HepG2 (cell line): ENCODE results near the gene TIMM23B. TPM values are rescaled to one million over a fixed set of nuclear protein-coding genes. Genes with fewer than 3 reads are reported as not detected.

Experiments
- CREBL2 ChIP-seq: sonication (generic); formaldehyde crosslinking; IDR thresholded peaks from 2 replicates; pipeline ENCODE4 v1.8.1; 2023; ENCODE audit warnings: missing genetic modification reagents, mild to moderate bottlenecking, borderline replicate concordance
- GABPA ChIP-seq, 2 experiments: IDR thresholded peaks; 2 replicates each; pipeline ENCODE4 v1.6.1; 2011 to 2016; ENCODE audit warnings: low read depth in 2 of 2, low read length in 1 of 2, missing biosample characterization in 1 of 2, missing genetic modification characterization in 1 of 2
- NKX3-1 ChIP-seq: sonication (generic); formaldehyde crosslinking; IDR thresholded peaks from 2 replicates; pipeline ENCODE4 v1.5.0; 2020; ENCODE audit warnings: missing genetic modification reagents
- SNAPC2 ChIP-seq: sonication (generic); formaldehyde crosslinking; IDR thresholded peaks from 2 replicates; pipeline ENCODE4 v1.8.1; 2022; ENCODE audit warnings: mild to moderate bottlenecking, missing genetic modification reagents
- THAP9 ChIP-seq: sonication (generic); formaldehyde crosslinking; IDR thresholded peaks from 2 replicates; pipeline ENCODE4; 2020; ENCODE audit warnings: missing genetic modification reagents, mild to moderate bottlenecking, borderline replicate concordance
- ZNF263 ChIP-seq: sonication (generic); formaldehyde crosslinking; IDR thresholded peaks from 2 replicates; pipeline ENCODE4 v1.4.0; 2020; ENCODE audit warnings: missing genetic modification reagents
- ZNF543 ChIP-seq: sonication (generic); formaldehyde crosslinking; IDR thresholded peaks from 2 replicates; pipeline ENCODE4 v1.4.0; 2020; ENCODE audit warnings: mild to moderate bottlenecking, missing genetic modification reagents
- polyA plus RNA-seq, 8 experiments: library from polyadenylated mRNA; depleted of rRNA in 3 of 8; stranded (reverse) in 7 of 8; unstranded in 1 of 8; fragments of >200 nt; fragmentation: Illumina TruSeq in 4 of 8; extraction: Trizol in 4 of 8; gene quantifications; 2 replicates each; pipeline versions ENCODE4 v1.2.1 to v1.2.3, GENCODE V29; 2011 to 2016; ENCODE audit warnings: low read depth in 4 of 8, missing spikeins in 1 of 8, mixed read lengths in 1 of 8; ENCODE audit not compliant: insufficient read depth in 1 of 8
- total RNA-seq, 5 experiments: library from RNA; depleted of rRNA; stranded (reverse); fragments of >200 nt; fragmentation: Illumina TruSeq; extraction: Trizol; gene quantifications; 2 replicates each; pipeline ENCODE4 v1.2.3, GENCODE V29; 2016; ENCODE audit warnings: low read depth in 1 of 5
- TF ChIP-seq, protein P1 (sequence below), 2 experiments: fragments of 450-650 bp in 1 of 2; sonication (generic) in 1 of 2; formaldehyde crosslinking in 1 of 2; IDR thresholded peaks; 2 replicates each; pipeline versions ENCODE4 v1.6.1 to v1.8.0; 2016 to 2022; ENCODE audit warnings: antibody characterized with exemption in 1 of 2, mild to moderate bottlenecking in 1 of 2, missing genetic modification reagents in 1 of 2
- TF ChIP-seq, protein P2 (sequence below): sonication (generic); formaldehyde crosslinking; IDR thresholded peaks from 2 replicates; pipeline ENCODE4 v1.5.0; 2020; ENCODE audit warnings: mild to moderate bottlenecking, missing genetic modification reagents, moderate library complexity

The TIMM23B gene
- total and polyA plus RNA-seq, 2 of the 13 experiments (the other 11 are each of a cell fraction or from before 2014, with no cell fraction given): 10.8 to 13.0 TPM

DNA sequence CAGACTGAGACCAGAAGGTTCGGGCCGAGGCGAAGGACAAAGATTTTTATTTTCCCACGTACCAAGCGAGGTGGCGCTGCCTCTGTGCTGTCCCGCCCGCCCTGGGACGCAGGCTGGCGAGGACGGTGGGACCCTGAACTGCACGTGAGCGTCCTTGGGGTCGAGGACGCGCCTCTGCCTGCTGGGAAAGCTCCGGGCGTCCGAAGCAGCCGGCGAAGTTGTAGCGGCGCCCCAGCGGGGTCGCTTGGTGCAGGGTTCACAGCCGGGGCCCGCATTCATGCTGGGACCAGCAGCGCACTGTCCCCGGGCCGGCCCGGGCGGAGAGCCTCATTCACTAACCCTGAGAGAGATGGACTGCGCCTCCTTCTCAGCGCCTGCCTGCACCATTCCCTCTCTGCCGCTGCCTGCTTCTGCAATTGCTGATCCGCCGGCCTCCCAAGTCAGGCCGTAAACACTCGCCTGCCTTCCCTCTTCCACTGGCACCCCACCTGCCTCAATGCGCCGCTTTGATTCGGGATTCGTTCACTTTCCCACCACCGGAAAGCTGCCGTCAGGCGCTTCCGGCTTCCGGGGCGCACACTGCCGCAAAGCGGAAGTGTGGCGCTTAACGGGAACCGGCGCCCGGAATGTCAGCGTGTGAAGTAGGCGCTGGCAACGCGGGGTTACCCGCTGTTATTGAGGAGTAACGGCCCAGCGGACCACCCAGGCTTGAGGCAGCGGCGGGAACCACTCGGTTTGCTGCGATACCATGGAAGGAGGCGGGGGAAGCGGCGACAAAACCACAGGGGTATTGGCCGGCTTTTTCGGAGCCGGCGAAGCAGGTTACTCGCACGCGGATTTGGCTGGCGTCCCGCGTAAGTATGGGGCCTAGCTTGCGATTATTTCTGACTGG lies at the start of gene TIMM23B, which contains the start of gene PARG (continued):
- TF ChIP-seq, protein P1, sequence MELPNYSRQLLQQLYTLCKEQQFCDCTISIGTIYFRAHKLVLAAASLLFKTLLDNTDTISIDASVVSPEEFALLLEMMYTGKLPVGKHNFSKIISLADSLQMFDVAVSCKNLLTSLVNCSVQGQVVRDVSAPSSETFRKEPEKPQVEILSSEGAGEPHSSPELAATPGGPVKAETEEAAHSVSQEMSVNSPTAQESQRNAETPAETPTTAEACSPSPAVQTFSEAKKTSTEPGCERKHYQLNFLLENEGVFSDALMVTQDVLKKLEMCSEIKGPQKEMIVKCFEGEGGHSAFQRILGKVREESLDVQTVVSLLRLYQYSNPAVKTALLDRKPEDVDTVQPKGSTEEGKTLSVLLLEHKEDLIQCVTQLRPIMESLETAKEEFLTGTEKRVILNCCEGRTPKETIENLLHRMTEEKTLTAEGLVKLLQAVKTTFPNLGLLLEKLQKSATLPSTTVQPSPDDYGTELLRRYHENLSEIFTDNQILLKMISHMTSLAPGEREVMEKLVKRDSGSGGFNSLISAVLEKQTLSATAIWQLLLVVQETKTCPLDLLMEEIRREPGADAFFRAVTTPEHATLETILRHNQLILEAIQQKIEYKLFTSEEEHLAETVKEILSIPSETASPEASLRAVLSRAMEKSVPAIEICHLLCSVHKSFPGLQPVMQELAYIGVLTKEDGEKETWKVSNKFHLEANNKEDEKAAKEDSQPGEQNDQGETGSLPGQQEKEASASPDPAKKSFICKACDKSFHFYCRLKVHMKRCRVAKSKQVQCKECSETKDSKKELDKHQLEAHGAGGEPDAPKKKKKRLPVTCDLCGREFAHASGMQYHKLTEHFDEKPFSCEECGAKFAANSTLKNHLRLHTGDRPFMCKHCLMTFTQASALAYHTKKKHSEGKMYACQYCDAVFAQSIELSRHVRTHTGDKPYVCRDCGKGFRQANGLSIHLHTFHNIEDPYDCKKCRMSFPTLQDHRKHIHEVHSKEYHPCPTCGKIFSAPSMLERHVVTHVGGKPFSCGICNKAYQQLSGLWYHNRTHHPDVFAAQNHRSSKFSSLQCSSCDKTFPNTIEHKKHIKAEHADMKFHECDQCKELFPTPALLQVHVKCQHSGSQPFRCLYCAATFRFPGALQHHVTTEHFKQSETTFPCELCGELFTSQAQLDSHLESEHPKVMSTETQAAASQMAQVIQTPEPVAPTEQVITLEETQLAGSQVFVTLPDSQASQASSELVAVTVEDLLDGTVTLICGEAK (IDR thresholded peaks at IDR 0.05): peak; percentile 70
- TF ChIP-seq, protein P1 (CRISPR knock-in tag; IDR thresholded peaks at IDR 0.05): peak; percentile 30; the same call in 1 of the 2 replicates
- TF ChIP-seq, protein P2, sequence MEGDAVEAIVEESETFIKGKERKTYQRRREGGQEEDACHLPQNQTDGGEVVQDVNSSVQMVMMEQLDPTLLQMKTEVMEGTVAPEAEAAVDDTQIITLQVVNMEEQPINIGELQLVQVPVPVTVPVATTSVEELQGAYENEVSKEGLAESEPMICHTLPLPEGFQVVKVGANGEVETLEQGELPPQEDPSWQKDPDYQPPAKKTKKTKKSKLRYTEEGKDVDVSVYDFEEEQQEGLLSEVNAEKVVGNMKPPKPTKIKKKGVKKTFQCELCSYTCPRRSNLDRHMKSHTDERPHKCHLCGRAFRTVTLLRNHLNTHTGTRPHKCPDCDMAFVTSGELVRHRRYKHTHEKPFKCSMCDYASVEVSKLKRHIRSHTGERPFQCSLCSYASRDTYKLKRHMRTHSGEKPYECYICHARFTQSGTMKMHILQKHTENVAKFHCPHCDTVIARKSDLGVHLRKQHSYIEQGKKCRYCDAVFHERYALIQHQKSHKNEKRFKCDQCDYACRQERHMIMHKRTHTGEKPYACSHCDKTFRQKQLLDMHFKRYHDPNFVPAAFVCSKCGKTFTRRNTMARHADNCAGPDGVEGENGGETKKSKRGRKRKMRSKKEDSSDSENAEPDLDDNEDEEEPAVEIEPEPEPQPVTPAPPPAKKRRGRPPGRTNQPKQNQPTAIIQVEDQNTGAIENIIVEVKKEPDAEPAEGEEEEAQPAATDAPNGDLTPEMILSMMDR: peak; percentile 20
- peak; percentile 49; the same call in 1 of the 2 replicates for TF ChIP-seq NKX3-1 (CRISPR knock-in tag)
- TF ChIP-seq GABPA (IDR thresholded peaks at IDR 0.05; ENCODE audit: low read depth, low read length): peak; percentile 76
- TF ChIP-seq GABPA (CRISPR knock-in tag; IDR thresholded peaks at IDR 0.05; ENCODE audit: low read depth): peak; percentile 95
- 0 out of 2 replicates have a peak, but pooled peaks have one; percentile 45 for TF ChIP-seq SNAPC2 (CRISPR knock-in tag)
- TF ChIP-seq ZNF543: 0 out of 2 replicates have a peak, but pooled peaks have one; percentile 74
- TF ChIP-seq CREBL2 (CRISPR knock-in tag): peak; percentile 45; the same call in 1 of the 2 replicates
- peak; percentile 80; the same call in 1 of the 2 replicates for TF ChIP-seq THAP9 (CRISPR knock-in tag)
- peak; percentile 36; the same call in 1 of the 2 replicates for TF ChIP-seq ZNF263 (CRISPR knock-in tag)
